Measurements from ENCODE around the gene KCNJ6. TPM values are rescaled to one million over a fixed set of nuclear protein-coding genes. Genes with fewer than 3 reads are reported as not detected.

Gene KCNJ6
- total and polyA plus RNA-seq, 10 of the 15 experiments (the other 5 are each of a cell fraction or from before 2014, with no cell fraction given): 0.03 to 0.07 (median 0.04) TPM; not detected in 7

GRCh38 chr21:37566790-37567615, 349.3 kb downstream of the KCNJ6 start (continued):
- TF ChIP-seq ELK1 (IDR thresholded peaks at IDR 0.05; ENCODE audit: low read depth, low read length) (no peak), CREB1 (IDR thresholded peaks at IDR 0.05; ENCODE audit: low read depth) (no peak), SRF (IDR thresholded peaks at IDR 0.05; ENCODE audit: low read depth in 2 of 2, low read length in 2 of 2) (no peak), TBL1XR1 (IDR thresholded peaks at IDR 0.05; ENCODE audit: low read depth, low read length) (no peak), MTA3 (IDR thresholded peaks at IDR 0.05; ENCODE audit: borderline replicate concordance, low read length) (no peak), RBBP5 (conservative IDR thresholded peaks at IDR 0.05) (no peak), HDAC6 (IDR thresholded peaks at IDR 0.05; ENCODE audit: unreplicated experiment) (no peak), ZBTB11 (CRISPR knock-in tag; IDR thresholded peaks at IDR 0.05) (no peak), IRF3 (IDR thresholded peaks at IDR 0.05) (no peak), IKZF1 (conservative IDR thresholded peaks at IDR 0.05) (no peak), RB1 (IDR thresholded peaks at IDR 0.05; ENCODE audit: borderline replicate concordance) (no peak), ZNF592 (IDR thresholded peaks at IDR 0.05) (no peak)

Data from GM12878 (cell line).